Thyroid gland (tissue), 4 donors: ENCODE data around the gene ASIP.
"Not testable (repeated sequence)": the region's sequence is repeated elsewhere in the genome, so short reads cannot be mapped to it uniquely, and the experiment has no call there.

Experiments
- CTCF ChIP-seq, 6 experiments: fragments of 200-600 bp in 3 of 6; fragments of 450-650 bp in 3 of 6; sonication (generic) in 3 of 6; IDR thresholded peaks; one replicate each; pipeline ENCODE4 v1.5.1; 2016 to 2019; ENCODE audit warnings: antibody characterized with exemption in 6 of 6, mild to moderate bottlenecking in 2 of 6, inconsistent platforms in 1 of 6, moderate library complexity in 1 of 6
- POLR2A ChIP-seq, 2 donors: fragments of 450-650 bp; IDR thresholded peaks; one replicate each; pipeline ENCODE4 v1.6.1; 2017; ENCODE audit warnings: antibody characterized with exemption in 2 of 2, mild to moderate bottlenecking in 2 of 2, moderate library complexity in 1 of 2

GRCh38 chr20:34287500-34287899 lies 46.3 kb downstream of the ASIP start:
- TF ChIP-seq CTCF, POLR2A (IDR thresholded peaks at IDR 0.05): not testable (repeated sequence)
